Heart left ventricle (tissue), 16 donors: ENCODE measurements around the gene TTLL13. TPM values are rescaled to one million over a fixed set of nuclear protein-coding genes. Genes with fewer than 3 reads are reported as not detected.
A peak's percentile ranks its signal among the peaks of the same experiment; 100 is the strongest.

Source experiments
- ATAC-seq, 4 donors: fragments of 200-7000 bp; cut with Tn5 transposase; one replicate each; pipeline ENCODE4 v1.9.1; 2020 to 2022; ENCODE audit warnings: moderate library complexity in 4 of 4, mild to moderate bottlenecking in 3 of 4, moderate number of reproducible peaks in 1 of 4
- DNase-seq, 5 donors: peaks; one replicate each; pipeline ENCODE4 v3.0.0-alpha.2; 2020
- H3K27ac ChIP-seq, 12 donors: fragments of 200-600 bp; sonication (generic) in 4 of 12; one replicate each; pipeline versions ENCODE4 v1.5.0 to v1.8.0; 2016 to 2022; ENCODE audit warnings: mild to moderate bottlenecking in 2 of 12
- H3K27me3 ChIP-seq, 9 donors: fragments of 200-600 bp; sonication (generic) in 2 of 9; one replicate each; pipeline versions ENCODE4 v1.5.1 to v1.8.0; 2016 to 2022; ENCODE audit warnings: mild to moderate bottlenecking in 3 of 9
- H3K36me3 ChIP-seq, 9 donors: fragments of 200-600 bp; sonication (generic) in 2 of 9; one replicate each; pipeline versions ENCODE4 v1.5.0 to v1.8.0; 2018 to 2022; ENCODE audit warnings: mild to moderate bottlenecking in 2 of 9
- H3K4me1 ChIP-seq, 12 donors: fragments of 200-600 bp; sonication (generic) in 4 of 12; one replicate each; pipeline versions ENCODE4 v1.5.0 to v1.8.0; 2016 to 2022; ENCODE audit warnings: mild to moderate bottlenecking in 3 of 12
- H3K4me3 ChIP-seq, 12 donors: fragments of 200-600 bp; sonication (generic) in 4 of 12; one replicate each; pipeline versions ENCODE4 v1.5.0 to v1.8.0; 2017 to 2022; ENCODE audit warnings: mild to moderate bottlenecking in 9 of 12, moderate library complexity in 4 of 12
- H3K9me3 ChIP-seq, 12 donors: fragments of 200-600 bp; sonication (generic) in 4 of 12; one replicate each; pipeline versions ENCODE4 v1.5.0 to v1.8.0; 2016 to 2022; ENCODE audit warnings: mild to moderate bottlenecking in 1 of 12
- CTCF ChIP-seq, 12 donors: fragments of 200-600 bp; sonication (generic) in 4 of 12; IDR thresholded peaks; one replicate each; pipeline versions ENCODE4 v1.5.0 to v1.8.0; 2018 to 2022; ENCODE audit warnings: antibody characterized with exemption in 12 of 12, mild to moderate bottlenecking in 5 of 12
- POLR2A ChIP-seq, 2 donors: fragments of 450-650 bp; IDR thresholded peaks; one replicate each; pipeline ENCODE4 v1.6.1; 2017; ENCODE audit warnings: antibody characterized with exemption in 2 of 2, mild to moderate bottlenecking in 2 of 2, moderate library complexity in 2 of 2
- WGBS, 4 donors: extraction: QIAGEN DNeasy Blood & Tissue Kit in 2 of 4; methylation state at CpG; one replicate each; pipeline versions ENCODE4 v1.1.5 to v1.1.7; 2013 to 2018; 5-methylcytosine and 5-hydroxymethylcytosine counted together
- intact Hi-C, 10 donors: fragments of 100-400 bp; cut with DNase I; formaldehyde crosslinking; loops; one replicate each; pipeline versions ENCODE4 v1.11.1 to v1.14.2; 2022
- polyA plus RNA-seq, 2 donors: library from polyadenylated mRNA; stranded (reverse); fragments of 200-250 nt; gene quantifications; one replicate each; pipeline ENCODE4 v1.2.3, GENCODE V29; 2013
- total RNA-seq, 9 donors: library from RNA; depleted of rRNA in 2 of 9; stranded (reverse); fragments of >200 nt in 2 of 9; fragmentation: NEBNext Ultra II Directional in 3 of 9; extraction: Animal tissue kit (Norgen Biotek cat#: 25700) in 3 of 9; gene quantifications; one replicate each; pipeline versions ENCODE4 v1.1.0 to v1.2.4, GENCODE V29; 2016 to 2023
- donor health status: ischemic (EF 13 %, LVEDD 7.1; RV severe dilation, severe dysfunction).
- donor health status: healthy with polysubstance abuse.
- donor health status: DM: no; HTN: yes; CAD: no.
- donor health status: DM: no; HTN: no; CAD: no.
- donor health status: ischemic (EF 25% LVEDD 6.9; RV normal size, moderate dysfunction).
- donor health status: ischemic (EF 25% LVEDD 5.7; RV mildly dilated, moderate dysfunction).
- donor health status: healthy.
- donor health status: DM: yes; HTN: yes; CAD: no.
- donor health status: ischemic (EF 35%, LVEDD 5.7; RV mildly dilated, moderate dysfunction).
- donor health status: nonischemic (EF 11% LVEDD 7.7; RV severe dilation, severe dysfunction).
- donor health status: DM: yes; HTN: yes; CAD: no.
- donor health status: PGD.
- donor health status: ischemic (EF 29% LVEDD 5.4; RV normal size, mild dysfunction).
- donor health status: nonischemic (EF 23%, LVEDD 6.1; RV moderate dilation, normal function).

The TTLL13 gene
- total and polyA plus RNA-seq, 11 donors: 0.07 to 0.35 (median 0.14) TPM; not detected in 5

GRCh38 chr15:90214553-90215196 is 34.7 kb upstream of the TTLL13 start:
- intact Hi-C loops: no loop called here
- Histone ChIP-seq H3K9me3 (no peaks in the 10 kb centered on the region), H3K36me3 (peaks cover 0 to 15% (median 3%) of the 10 kb centered on the region in 9 donors), H3K4me1 (peaks cover 0 to 43% (median 21%) of the 10 kb centered on the region in 12 donors), H3K27ac (peak overlapping the region in 1 of 12 donors; percentile 17), H3K4me3 (no peak overlapping the region), H3K27me3 (no peaks in the 10 kb centered on the region)
- ATAC-seq: no peak
- no peak for DNase-seq
- WGBS, 4 donors: 80 to 85% (median 84%) methylated on average over 8 of the region's 8 CpGs
- TF ChIP-seq CTCF (IDR thresholded peaks at IDR 0.05) (peak in 3 of 12 donors; percentile 7 to 20 (median 8)), POLR2A (IDR thresholded peaks at IDR 0.05) (no peak)

- Histone ChIP-seq H3K4me1 (peaks cover 0 to 24% (median 16%) of the 10 kb centered on the region in 12 donors), H3K27me3 (no peaks in the 10 kb centered on the region), H3K4me3 (no peak overlapping the region), H3K9me3 (no peaks in the 10 kb centered on the region), H3K36me3 (peaks cover 0 to 17% (median 8%) of the 10 kb centered on the region in 9 donors), H3K27ac (no peak overlapping the region)
- no peak for DNase-seq
- ATAC-seq: no peak
- TF ChIP-seq CTCF (IDR thresholded peaks at IDR 0.05) (no peak), POLR2A (IDR thresholded peaks at IDR 0.05) (no peak)
- WGBS, 4 donors: 74 to 96% (median 86%) methylated on average over 9 of the region's 9 CpGs
- intact Hi-C loops: no loop called here
Observed at GRCh38 chr15:90217671-90218394, 31.5 kb upstream of the TTLL13 start.

GRCh38 chr15:90219421-90220141 is 29.8 kb upstream of the TTLL13 start:
- Histone ChIP-seq H3K4me3 (no peak overlapping the region), H3K9me3 (no peaks in the 10 kb centered on the region), H3K27me3 (no peaks in the 10 kb centered on the region), H3K27ac (peak overlapping the region in 1 of 12 donors; percentile 67), H3K4me1 (peaks cover 0 to 14% (median 8%) of the 10 kb centered on the region in 12 donors), H3K36me3 (peaks cover 0 to 33% (median 25%) of the 10 kb centered on the region in 9 donors)
- WGBS, 4 donors: 60 to 75% (median 66%) methylated on average over 15 to 17 of the region's 17 CpGs
- TF ChIP-seq POLR2A (IDR thresholded peaks at IDR 0.05): no peak
- TF ChIP-seq CTCF (IDR thresholded peaks at IDR 0.05): peak; percentile 53 to 78 (median 69)
- intact Hi-C loops: loop anchor here in 2 of 10 donors (5.0 kb wide), 2 partner anchors 32 to 117 kb away; partner anchors contain the start of gene IDH2 (in 1 of the 2)
- DNase-seq: no peak
- peak; percentile 42 to 62 (median 56) for ATAC-seq
